ENCODE measurements around the gene CCDC127. TPM values are rescaled to one million over a fixed set of nuclear protein-coding genes. Genes with fewer than 3 reads are reported as not detected.
"Not testable (repeated sequence)": the region's sequence is repeated elsewhere in the genome, so short reads cannot be mapped to it uniquely, and the experiment has no call there.

Gene CCDC127
- total and polyA plus RNA-seq, 2 donors (not counting 1 experiment from before 2014, with no cell fraction given) = 1.4 to 8.7 TPM

DNA sequence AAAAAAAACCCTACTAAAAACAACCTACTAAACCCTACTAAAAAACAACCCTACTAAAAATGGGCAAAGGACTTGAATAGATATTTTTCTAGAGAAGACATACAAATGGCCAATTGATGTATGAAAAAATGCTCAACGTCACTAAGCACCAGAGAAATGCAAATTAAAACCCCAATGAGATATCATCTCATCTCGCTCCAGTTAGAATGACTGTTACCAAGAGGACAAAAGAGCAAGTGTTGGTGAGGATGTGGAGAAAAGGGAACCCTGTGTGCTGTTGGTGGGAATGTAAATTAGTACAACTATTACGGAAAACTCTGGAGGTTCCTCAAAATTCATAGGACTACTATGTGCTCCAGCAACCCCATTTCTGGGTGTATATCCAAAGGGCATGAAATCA is 10.9 kb upstream of the CCDC127 start:
- Mint-ChIP-seq H3K27me3 (no peaks in the 10 kb centered on the region), H3K27ac (no peak overlapping the region), H3K9me3 (ENCODE audit: insufficient read depth) (no peaks in the 10 kb centered on the region), H3K4me1 (no peaks in the 10 kb centered on the region), H3K4me3 (no peak overlapping the region)
- CTCF ChIA-PET = no interaction called here
- no CpG with 5 or more reads among the region's 3 CpGs for WGBS (ENCODE audit: insufficient coverage)
- ATAC-seq (ENCODE audit: low read depth) = no peak
- Histone ChIP-seq H4K20me1 (ENCODE audit: control insufficient read depth, insufficient read depth, low read length, poor library complexity, severe bottlenecking) (peaks cover 15% of the 10 kb centered on the region), H2AFZ (ENCODE audit: insufficient read depth, low read depth, low read length, poor library complexity, severe bottlenecking) (no peak overlapping the region), H3K4me2 (replicated peaks; ENCODE audit: low read depth, low read length, poor library complexity, severe bottlenecking) (no peak overlapping the region), H3K9me3 (ENCODE audit: control extremely low read depth in 1 of 3, control insufficient read depth in 2 of 3, insufficient read depth in 1 of 3, low read length in 2 of 3) (no peaks in the 10 kb centered on the region), H3K9ac (ENCODE audit: low read length) (no peak overlapping the region), H3K4me1 (ENCODE audit: control insufficient read depth in 2 of 2, insufficient read depth in 2 of 2, low read length in 2 of 2) (no peaks in the 10 kb centered on the region), H3K79me2 (ENCODE audit: control insufficient read depth, insufficient read depth, low read length) (peaks cover 12% of the 10 kb centered on the region), H3K27ac (ENCODE audit: low read length in 2 of 2) (no peak overlapping the region), H3K36me3 (replicated peaks in 1 of 2; ENCODE audit: control extremely low read depth in 1 of 2, control insufficient read depth in 1 of 2, extremely low read depth in 1 of 2, insufficient read depth in 2 of 2, low read length in 1 of 2) (peaks cover 8 to 80% of the 10 kb centered on the region in 2 experiments), H3K4me3 (ENCODE audit: control extremely low read depth in 1 of 5, extremely low read depth in 1 of 5, insufficient read depth in 1 of 5, low read depth in 2 of 5, low read length in 4 of 5) (no peak overlapping the region), H3K27me3 (replicated peaks in 1 of 4; ENCODE audit: control extremely low read depth in 1 of 4, control insufficient read depth in 3 of 4, insufficient read depth in 4 of 4, low read length in 3 of 4) (no peaks in the 10 kb centered on the region)
- intact Hi-C loops (cut with micrococcal nuclease) = no loop called here
- POLR2A ChIA-PET = no interaction called here
- no peak for TF ChIP-seq EZH2 (IDR thresholded peaks at IDR 0.05; ENCODE audit: borderline replicate concordance, insufficient read depth, low read depth, low read length, poor library complexity, severe bottlenecking)
- TF ChIP-seq, protein P1, sequence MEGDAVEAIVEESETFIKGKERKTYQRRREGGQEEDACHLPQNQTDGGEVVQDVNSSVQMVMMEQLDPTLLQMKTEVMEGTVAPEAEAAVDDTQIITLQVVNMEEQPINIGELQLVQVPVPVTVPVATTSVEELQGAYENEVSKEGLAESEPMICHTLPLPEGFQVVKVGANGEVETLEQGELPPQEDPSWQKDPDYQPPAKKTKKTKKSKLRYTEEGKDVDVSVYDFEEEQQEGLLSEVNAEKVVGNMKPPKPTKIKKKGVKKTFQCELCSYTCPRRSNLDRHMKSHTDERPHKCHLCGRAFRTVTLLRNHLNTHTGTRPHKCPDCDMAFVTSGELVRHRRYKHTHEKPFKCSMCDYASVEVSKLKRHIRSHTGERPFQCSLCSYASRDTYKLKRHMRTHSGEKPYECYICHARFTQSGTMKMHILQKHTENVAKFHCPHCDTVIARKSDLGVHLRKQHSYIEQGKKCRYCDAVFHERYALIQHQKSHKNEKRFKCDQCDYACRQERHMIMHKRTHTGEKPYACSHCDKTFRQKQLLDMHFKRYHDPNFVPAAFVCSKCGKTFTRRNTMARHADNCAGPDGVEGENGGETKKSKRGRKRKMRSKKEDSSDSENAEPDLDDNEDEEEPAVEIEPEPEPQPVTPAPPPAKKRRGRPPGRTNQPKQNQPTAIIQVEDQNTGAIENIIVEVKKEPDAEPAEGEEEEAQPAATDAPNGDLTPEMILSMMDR (IDR thresholded peaks at IDR 0.05) = no peak
- no peak for DNase-seq

DNA sequence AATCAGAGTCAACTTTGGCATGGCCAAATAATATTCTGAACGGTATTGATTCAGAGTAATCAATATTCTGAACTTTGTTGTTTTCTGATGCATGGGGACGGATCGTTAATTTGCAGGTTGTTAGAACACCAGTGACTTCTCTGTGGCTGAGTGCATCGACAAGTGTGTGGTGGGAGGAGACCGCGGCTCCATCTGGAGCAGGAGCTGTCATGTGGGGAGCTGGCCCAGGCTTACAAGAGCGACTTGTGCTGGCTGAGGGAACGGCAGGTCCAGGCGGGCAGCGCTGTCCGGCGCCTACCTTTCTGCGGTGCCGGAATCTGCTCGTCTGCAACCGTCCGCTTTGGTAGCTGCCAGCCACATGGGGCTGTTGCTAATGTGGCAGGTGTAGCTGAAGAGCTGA is 9.4 kb upstream of the CCDC127 start:
- H3K9me3 ChIP-seq (ENCODE audit: control extremely low read depth in 1 of 3, control insufficient read depth in 2 of 3, insufficient read depth in 1 of 3, low read length in 2 of 3); POLR2A ChIA-PET; DNase-seq; H3K4me3 Mint-ChIP-seq; intact Hi-C loops (cut with micrococcal nuclease); H3K27ac Mint-ChIP-seq; H3K4me1 Mint-ChIP-seq; H2AFZ ChIP-seq (ENCODE audit: insufficient read depth, low read depth, low read length, poor library complexity, severe bottlenecking); H3K4me3 ChIP-seq (ENCODE audit: control extremely low read depth in 1 of 5, extremely low read depth in 1 of 5, insufficient read depth in 1 of 5, low read depth in 2 of 5, low read length in 4 of 5); ATAC-seq (ENCODE audit: low read depth); H3K27ac ChIP-seq (ENCODE audit: low read length in 2 of 2); H3K9me3 Mint-ChIP-seq (ENCODE audit: insufficient read depth); H3K4me2 ChIP-seq (replicated peaks; ENCODE audit: low read depth, low read length, poor library complexity, severe bottlenecking); CTCF ChIA-PET; H3K4me1 ChIP-seq (ENCODE audit: control insufficient read depth in 2 of 2, insufficient read depth in 2 of 2, low read length in 2 of 2); H3K27me3 Mint-ChIP-seq; H3K9ac ChIP-seq (ENCODE audit: low read length); H3K27me3 ChIP-seq (replicated peaks in 1 of 4; ENCODE audit: control extremely low read depth in 1 of 4, control insufficient read depth in 3 of 4, insufficient read depth in 4 of 4, low read length in 3 of 4): not testable (repeated sequence)
- peaks cover 24% of the 10 kb centered on the region for H3K79me2 ChIP-seq (ENCODE audit: control insufficient read depth, insufficient read depth, low read length)
- peaks cover 8 to 70% of the 10 kb centered on the region in 2 experiments for H3K36me3 ChIP-seq (replicated peaks in 1 of 2; ENCODE audit: control extremely low read depth in 1 of 2, control insufficient read depth in 1 of 2, extremely low read depth in 1 of 2, insufficient read depth in 2 of 2, low read length in 1 of 2)
- 98% methylated on average over 6 of the region's 17 CpGs for WGBS (ENCODE audit: insufficient coverage)
- peaks cover 23% of the 10 kb centered on the region for H4K20me1 ChIP-seq (ENCODE audit: control insufficient read depth, insufficient read depth, low read length, poor library complexity, severe bottlenecking)
